Iris pigment epithelial cell (primary cell): Measurements from ENCODE around the gene PLCB4.

Source experiments
- DNase-seq: peaks from one replicate; pipeline ENCODE4 v3.0.0-alpha.2; 2011; ENCODE audit warnings: low read depth

PLCB4 gene

GRCh38 chr20:9496155-9496554 lies 427.3 kb downstream of the PLCB4 start:
- no peak for DNase-seq

DNA sequence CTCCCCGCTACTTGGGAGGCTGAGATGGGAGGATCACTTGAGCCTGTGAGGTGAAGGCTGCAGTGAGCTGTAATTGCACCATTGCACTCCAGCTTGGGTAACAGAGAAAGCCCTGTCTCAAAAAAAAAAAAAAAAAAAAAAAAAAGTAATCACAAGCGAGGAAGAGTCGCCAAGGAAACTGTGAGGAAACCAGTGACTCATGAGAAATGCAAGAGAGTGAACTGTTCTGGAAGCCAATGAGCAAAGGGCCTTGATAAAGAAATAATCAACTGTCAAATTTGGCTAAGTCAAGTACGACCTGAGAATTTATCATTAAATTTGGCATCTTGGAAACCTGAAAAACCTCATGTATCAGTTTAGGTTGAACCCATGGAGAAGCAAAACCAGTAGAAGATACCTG lies 429.4 kb downstream of the PLCB4 start:
- DNase-seq: no peak

GRCh38 chr20:9499126-9499899 lies 430.4 kb downstream of the PLCB4 start:
- no peak for DNase-seq

DNA sequence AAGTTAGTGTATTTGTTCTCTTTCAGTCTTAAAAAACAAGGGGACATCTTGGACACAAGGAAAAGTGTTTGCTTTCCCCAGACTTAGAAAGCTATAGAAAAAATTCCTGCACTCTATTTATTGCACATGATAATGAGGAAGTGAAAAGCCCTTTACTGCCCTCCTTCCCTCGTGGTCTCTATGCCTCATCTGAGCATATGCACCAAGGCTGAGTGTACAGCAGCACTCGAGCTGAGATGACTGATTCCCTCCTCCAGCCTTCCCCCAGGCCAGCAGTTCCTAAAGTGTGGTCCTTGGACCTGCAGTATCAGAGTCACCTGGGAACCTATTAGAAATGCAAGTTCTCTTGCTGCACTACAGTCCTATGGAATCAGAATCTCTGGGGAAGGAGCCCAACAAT lies 431.2 kb downstream of the PLCB4 start:
- DNase-seq: no peak

- no peak for DNase-seq
Observed at GRCh38 chr20:9501473-9501872, 432.6 kb downstream of the PLCB4 start.

- DNase-seq: peak; percentile 16
Observed at GRCh38 chr20:9503526-9504245, 434.8 kb downstream of the PLCB4 start.

GRCh38 chr20:9506280-9506821 lies 437.5 kb downstream of the PLCB4 start:
- no peak for DNase-seq

DNA sequence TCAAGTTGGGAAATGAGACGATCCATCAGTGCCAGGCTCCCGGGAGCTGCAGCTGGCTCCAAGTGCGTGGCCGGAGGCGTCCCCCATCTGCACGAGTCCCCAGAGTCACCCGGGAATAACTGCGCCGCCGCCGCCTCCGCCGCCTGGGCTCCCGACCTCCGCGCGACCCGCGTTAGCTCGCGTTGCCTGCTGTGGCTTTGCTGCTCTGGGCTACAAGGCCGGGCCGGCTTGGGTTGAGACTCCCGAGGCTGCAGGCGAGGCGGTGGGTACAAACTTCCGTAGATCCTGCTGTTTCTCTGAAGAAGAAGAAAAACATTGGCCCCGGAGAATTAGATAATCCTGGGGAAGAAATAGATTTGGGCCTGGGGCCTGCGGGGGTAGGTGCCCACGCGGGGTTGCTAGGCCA lies 438.1 kb downstream of the PLCB4 start:
- DNase-seq: no peak

- no peak for DNase-seq
Observed at GRCh38 chr20:9507544-9508239, 438.8 kb downstream of the PLCB4 start.

- DNase-seq: no peak
Observed at GRCh38 chr20:9508240-9508661, 439.4 kb downstream of the PLCB4 start.

DNA sequence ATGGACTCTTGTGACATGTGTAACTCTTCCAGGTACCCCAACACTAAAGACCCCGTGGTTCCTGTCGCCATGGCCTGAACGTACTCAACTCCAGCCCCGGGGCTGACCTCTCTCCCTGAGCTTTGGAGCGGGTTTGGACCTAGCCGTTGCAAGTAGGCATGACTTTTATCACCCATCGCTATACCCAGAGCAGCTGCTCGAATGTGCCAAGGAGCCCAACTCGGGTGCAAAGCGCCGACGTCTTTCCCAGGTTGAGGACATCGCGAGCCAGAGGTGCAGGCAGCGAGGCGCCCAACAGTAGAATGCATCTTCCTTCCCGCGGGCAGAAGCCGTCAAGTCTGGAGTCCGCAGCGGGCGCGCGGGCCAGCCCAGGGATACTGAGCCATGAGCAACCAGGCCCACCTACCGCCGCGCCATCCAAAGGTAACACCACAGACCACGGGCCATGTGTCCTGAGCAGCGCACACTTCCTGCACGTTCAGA lies 439.9 kb downstream of the PLCB4 start:
- no peak for DNase-seq

- no peak for DNase-seq
Observed at GRCh38 chr20:9509246-9509645, 440.4 kb downstream of the PLCB4 start.

GRCh38 chr20:9510911-9511310 lies 442.0 kb downstream of the PLCB4 start:
- DNase-seq: no peak

- no peak for DNase-seq
Observed at GRCh38 chr20:9514072-9514460, 445.2 kb downstream of the PLCB4 start.

- DNase-seq: peak; percentile 32
Observed at GRCh38 chr20:9514461-9515213, 445.8 kb downstream of the PLCB4 start, which contains the start of gene LAMP5. TSS of gene LAMP5 (plus strand) at chr20:9514590. CDS start at chr20:9514853, 263 bp downstream.

GRCh38 chr20:9515214-9515585 lies 446.3 kb downstream of the PLCB4 start:
- no peak for DNase-seq

GRCh38 chr20:9515741-9516233 lies 446.9 kb downstream of the PLCB4 start:
- DNase-seq: no peak

DNA sequence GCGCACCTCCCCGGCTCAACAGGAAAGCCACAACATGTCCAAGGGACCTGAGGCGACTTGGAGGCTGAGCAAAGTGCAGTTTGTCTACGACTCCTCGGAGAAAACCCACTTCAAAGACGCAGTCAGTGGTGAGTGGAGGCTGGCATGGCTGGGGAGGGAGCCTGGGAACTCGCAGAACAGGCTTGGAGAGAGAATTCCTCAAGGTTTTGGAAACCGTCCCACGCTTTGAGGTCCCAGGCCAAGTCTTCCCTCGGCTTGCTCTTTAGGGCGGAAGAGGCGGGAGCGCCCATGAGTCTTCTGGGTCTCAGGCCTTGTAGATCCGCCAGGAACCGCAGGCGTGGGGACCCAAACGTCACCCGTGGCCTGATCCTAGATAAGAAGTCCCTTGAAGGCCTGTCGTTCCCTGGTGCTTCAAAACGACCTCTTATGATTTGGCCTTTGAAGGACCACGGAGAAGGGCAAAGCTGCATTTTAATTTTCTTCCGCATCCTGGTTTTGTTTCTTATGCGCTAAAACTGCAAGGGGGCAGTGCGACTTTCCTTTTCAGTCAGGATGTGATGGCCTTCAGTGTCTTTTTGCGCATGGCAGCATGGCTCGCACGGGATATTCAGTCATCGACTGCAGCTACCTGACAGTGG lies 447.5 kb downstream of the PLCB4 start:
- DNase-seq: no peak

GRCh38 chr20:9517297-9518162 lies 448.6 kb downstream of the PLCB4 start:
- DNase-seq: no peak

- DNase-seq: no peak
Observed at GRCh38 chr20:9518576-9519175, 449.8 kb downstream of the PLCB4 start.
